GM19452 (cell line): ENCODE measurements around the gene DCAF17.
"Not testable (repeated sequence)": the region's sequence is repeated elsewhere in the genome, so short reads cannot be mapped to it uniquely, and the experiment has no call there.

Experiments
- ATAC-seq: cut with Tn5 transposase; IDR thresholded peaks from one replicate; pipeline ENCODE4 v1.9.1; 2021; ENCODE audit not compliant: unreplicated experiment

The DCAF17 gene

GRCh38 chr2:171451074-171451473 is 17.0 kb downstream of the DCAF17 start:
- ATAC-seq, result no peak

- ATAC-seq, result no peak
Observed at GRCh38 chr2:171452773-171453172, 18.7 kb downstream of the DCAF17 start.

- ATAC-seq, result no peak
Observed at GRCh38 chr2:171459498-171459897, 25.5 kb downstream of the DCAF17 start.

GRCh38 chr2:171460537-171460936 is 26.5 kb downstream of the DCAF17 start:
- no peak for ATAC-seq

- no peak for ATAC-seq
Observed at GRCh38 chr2:171469176-171469575, 35.1 kb downstream of the DCAF17 start.

GRCh38 chr2:171470129-171470528 is 36.1 kb downstream of the DCAF17 start:
- no peak for ATAC-seq

- ATAC-seq, result no peak
Observed at GRCh38 chr2:171475979-171476378, 42.0 kb downstream of the DCAF17 start.

GRCh38 chr2:171478345-171478744 is 44.3 kb downstream of the DCAF17 start:
- no peak for ATAC-seq

- no peak for ATAC-seq
Observed at GRCh38 chr2:171479154-171479814, 45.3 kb downstream of the DCAF17 start.

- no peak for ATAC-seq
Observed at GRCh38 chr2:171480908-171481307, 46.9 kb downstream of the DCAF17 start.

GRCh38 chr2:171482308-171482707 is 48.3 kb downstream of the DCAF17 start:
- no peak for ATAC-seq

- ATAC-seq, result no peak
Observed at GRCh38 chr2:171482877-171483276, 48.9 kb downstream of the DCAF17 start.

- no peak for ATAC-seq
Observed at GRCh38 chr2:171483793-171484192, 49.8 kb downstream of the DCAF17 start.

- ATAC-seq, result no peak
Observed at GRCh38 chr2:171485116-171485515, 51.1 kb downstream of the DCAF17 start.

- ATAC-seq, result no peak
Observed at GRCh38 chr2:171487201-171487600, 53.2 kb downstream of the DCAF17 start.

GRCh38 chr2:171487803-171488259 is 53.8 kb downstream of the DCAF17 start:
- no peak for ATAC-seq

- no peak for ATAC-seq
Observed at GRCh38 chr2:171490577-171490976, 56.6 kb downstream of the DCAF17 start.

GRCh38 chr2:171491292-171491691 is 57.3 kb downstream of the DCAF17 start:
- no peak for ATAC-seq

- no peak for ATAC-seq
Observed at GRCh38 chr2:171492664-171493063, 58.6 kb downstream of the DCAF17 start.

- not testable (repeated sequence) for ATAC-seq
Observed at GRCh38 chr2:171497664-171498063, 63.6 kb downstream of the DCAF17 start.

- no peak for ATAC-seq
Observed at GRCh38 chr2:171505374-171505773, 71.3 kb downstream of the DCAF17 start.

- ATAC-seq, result peak; percentile 50
Observed at GRCh38 chr2:171509945-171510731, 76.1 kb downstream of the DCAF17 start.
